HG02981 (cell line): ENCODE data around the gene PRR3.
"Not testable (repeated sequence)": the region's sequence is repeated elsewhere in the genome, so short reads cannot be mapped to it uniquely, and the experiment has no call there.

Source experiments
- ATAC-seq: cut with Tn5 transposase; IDR thresholded peaks from one replicate; pipeline ENCODE4 v1.9.1; 2021; ENCODE audit warnings: mild to moderate bottlenecking, moderate library complexity; ENCODE audit not compliant: unreplicated experiment

The PRR3 gene

GRCh38 chr6:30556906-30557682, at the start of gene PRR3:
PRR3 (plus strand) TSS chr6:30557295; CDS start chr6:30557345, 50 bp downstream.
- ATAC-seq = peak; percentile 49

DNA sequence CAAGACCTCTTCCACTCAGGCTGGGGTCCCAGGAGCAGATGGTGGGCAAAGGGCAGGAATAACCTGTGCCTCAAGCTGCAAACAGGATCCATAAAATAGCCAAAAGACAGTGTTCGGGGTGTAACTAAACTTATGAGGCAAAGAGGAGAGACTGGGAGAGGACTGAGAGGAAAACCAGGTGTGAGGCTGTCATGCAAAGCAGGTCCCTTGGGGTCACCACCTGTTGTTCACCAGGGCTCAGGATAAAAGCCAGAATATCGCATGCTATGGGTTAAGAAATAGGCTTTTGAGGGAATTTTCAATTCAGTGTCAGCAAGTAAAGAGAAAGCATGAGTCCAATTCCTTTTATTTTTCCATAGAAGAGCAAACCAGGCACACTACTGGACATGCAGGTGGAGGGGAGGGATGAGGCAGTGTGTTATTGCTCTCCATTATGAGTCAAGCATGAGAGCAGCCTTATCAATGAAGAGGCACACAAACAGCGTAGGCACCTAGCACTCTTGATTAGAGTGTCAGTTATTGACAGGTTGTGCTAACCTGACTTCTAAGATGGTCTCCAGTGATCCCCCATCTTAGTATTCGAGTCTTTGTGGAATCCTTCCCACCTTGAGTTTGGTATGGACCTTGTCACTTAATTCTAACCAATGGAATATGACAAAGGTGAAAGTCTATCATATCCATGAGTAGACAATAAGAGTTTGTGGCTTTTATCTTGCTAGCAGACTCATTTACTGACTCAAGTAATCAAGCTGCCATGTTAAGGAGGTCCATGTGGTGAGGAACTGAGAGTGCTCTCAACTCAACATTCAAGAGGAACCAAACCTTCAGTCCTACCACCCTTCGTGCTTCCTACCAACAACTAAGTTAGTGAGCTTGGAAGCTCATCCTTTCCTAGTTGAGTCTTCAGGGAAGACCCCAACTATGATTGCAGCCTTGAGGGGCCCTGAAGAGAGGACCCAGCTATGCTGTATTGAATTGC, 49.0 kb upstream of the PRR3 start:
- ATAC-seq = peak; percentile 42

- ATAC-seq = no peak
These were observed 48.0 kb upstream of the PRR3 start for GRCh38 chr6:30508890-30509736.

DNA sequence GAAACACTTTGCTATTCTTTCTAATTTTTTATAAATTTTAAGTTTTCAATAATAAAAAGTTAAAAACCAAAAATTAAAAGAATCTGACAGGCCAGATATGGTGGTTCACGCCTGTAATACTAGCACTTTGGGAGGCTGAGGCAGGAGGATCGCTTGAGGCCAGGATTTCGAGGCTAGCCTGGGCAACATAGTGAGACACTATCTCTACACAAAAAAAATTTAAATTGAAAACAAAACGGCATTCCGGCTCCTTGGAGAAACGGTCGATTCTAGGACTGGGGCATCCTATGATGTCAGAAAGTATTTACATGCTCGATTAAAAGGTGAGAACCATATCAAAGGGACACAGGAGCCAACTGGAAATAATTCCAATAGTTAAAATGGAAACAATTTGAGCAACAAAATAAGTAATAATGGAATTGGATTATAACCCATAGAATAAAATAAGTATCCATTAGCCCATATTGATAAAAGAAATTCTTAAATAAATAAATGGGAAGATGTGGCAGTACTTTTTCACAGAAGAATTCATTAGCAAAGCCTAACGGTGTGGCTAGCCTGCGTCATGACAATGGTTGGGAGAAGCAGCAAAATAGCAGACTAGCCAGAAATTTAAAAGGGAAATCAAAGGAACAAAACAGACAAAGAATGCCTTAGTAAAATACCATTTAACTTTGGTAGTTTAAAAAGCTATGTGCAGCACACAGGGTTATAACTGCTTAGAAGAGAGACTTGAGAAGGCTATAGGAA, 46.5 kb upstream of the PRR3 start:
- no peak for ATAC-seq

DNA sequence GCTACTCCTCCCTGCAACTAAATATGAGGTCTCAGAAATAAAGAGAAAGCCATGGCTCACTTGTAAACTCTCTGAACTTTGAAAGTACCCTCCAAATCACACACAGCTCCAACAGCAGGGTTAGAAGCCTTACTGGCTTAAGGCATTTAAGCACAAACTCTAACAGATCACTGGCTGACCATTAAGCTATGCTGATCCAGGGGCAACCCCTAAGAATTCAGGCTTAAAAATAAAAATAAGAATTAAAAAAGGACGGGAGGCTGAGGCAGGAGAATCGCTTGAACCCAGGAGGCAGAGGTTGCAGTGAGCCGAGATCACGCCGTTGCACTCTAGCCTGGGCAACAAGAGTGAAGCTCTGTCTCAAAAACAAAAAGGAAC, 45.9 kb upstream of the PRR3 start:
- no peak for ATAC-seq

GRCh38 chr6:30513451-30513850, 43.6 kb upstream of the PRR3 start:
- no peak for ATAC-seq

GRCh38 chr6:30515106-30515505, 42.0 kb upstream of the PRR3 start:
- ATAC-seq = no peak

DNA sequence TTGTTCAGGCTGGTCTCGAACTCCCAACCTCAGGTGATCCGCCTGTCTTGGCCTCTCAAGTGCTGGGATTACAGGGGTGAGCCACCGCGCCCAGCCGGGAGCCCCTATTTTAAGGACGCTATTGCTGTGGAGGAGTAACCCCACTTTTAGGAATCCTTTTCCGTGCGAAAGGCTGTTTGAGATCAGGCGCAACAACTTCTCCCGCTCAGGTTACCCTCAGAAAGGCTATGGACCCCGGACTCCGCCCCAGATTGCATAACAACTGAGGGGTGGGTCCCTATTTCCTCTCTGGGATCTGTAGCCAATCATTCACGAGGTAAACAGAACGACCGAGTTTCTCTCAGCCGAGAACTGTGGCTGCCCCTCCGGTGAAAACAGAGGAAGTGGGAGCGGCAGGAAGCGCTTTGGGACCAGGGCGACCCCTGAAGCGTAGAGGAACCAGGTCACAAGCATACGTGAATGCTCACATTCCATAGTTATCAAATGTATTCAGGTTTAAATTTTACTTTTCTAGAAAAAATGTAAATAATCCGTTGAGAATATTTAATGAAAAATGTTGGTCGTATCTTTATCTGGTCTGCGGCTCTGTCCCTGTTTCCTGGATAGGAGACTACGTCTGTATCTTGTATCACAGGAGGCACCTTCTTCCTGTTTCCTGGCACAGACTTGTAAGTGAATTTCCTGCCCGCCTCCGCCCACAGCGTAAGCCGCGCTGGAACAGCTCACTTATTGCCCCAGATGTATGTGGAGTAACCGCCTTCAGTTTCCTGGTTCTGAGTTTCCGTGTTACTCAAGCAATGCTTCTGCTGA, 40.9 kb upstream of the PRR3 start:
- peak; percentile 68 for ATAC-seq

- not testable (repeated sequence) for ATAC-seq
These were observed 40.4 kb upstream of the PRR3 start for GRCh38 chr6:30516754-30517076.

- ATAC-seq = not testable (repeated sequence)
These were observed 39.2 kb upstream of the PRR3 start for GRCh38 chr6:30517767-30518504.

- not testable (repeated sequence) for ATAC-seq
These were observed 38.5 kb upstream of the PRR3 start for GRCh38 chr6:30518505-30519145.

DNA sequence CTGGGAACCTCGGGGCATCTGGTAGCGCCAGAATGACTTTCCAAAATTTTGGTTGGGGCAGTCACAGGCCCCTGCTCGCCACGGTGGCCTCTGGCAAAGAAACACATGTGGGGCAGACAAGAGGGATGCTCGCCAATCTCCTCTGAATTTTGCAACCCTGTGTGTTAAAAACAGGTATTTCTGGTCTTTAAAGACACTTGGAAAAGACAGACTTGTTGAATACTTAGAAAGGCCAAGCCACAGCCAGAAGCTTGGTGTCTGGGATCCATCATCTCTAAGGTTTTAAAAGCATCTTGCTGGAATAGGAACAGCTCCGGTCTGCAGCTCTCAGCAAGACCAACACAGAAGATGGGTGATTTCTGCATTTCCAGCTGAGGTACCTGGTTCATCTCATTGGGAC, 36.6 kb upstream of the PRR3 start:
- no peak for ATAC-seq

DNA sequence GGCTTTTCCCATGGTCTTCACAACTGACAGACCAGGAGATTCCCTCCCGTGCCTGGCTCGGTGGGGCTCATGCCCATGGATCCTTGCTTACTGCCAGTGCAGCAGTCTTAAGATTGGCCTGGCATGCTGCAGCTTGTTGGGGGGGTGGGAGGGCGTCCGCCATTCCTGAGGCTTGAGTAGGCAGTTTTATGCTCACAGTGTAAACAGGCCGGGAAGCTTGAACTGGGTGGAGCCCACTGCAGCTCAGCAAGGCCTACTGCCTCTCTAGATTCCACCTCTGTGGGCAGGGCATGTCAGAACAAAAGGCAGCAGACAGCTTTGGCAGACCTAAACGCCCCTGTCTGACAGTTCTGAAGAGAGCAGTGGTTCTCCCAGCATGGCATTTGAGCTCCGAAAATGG, 36.0 kb upstream of the PRR3 start:
- not testable (repeated sequence) for ATAC-seq

- ATAC-seq = not testable (repeated sequence)
These were observed 35.1 kb upstream of the PRR3 start for GRCh38 chr6:30521952-30522351.

GRCh38 chr6:30526444-30526843, 30.7 kb upstream of the PRR3 start:
- not testable (repeated sequence) for ATAC-seq

GRCh38 chr6:30529349-30529875, 27.7 kb upstream of the PRR3 start:
- not testable (repeated sequence) for ATAC-seq

DNA sequence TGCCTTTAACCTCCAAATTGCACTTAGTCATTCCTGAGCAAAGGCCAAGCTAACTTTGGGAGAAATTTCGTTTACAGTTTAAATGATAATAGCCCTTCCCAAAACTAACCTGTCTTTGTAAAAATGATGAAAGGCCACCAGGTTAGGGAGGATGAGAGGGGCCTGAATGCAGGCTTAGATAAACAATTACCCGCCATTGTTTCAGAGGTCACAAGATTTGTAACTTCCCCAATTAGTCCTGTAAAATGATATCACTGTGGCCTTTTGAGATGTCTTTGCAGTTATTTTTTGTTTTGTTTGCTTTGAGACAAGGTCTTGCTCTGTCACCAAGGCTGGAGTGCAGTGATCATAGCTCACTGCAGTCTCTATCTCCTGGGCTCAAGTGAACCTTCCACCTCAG, 27.1 kb upstream of the PRR3 start:
- no peak for ATAC-seq
